Stimulated activated CD4-positive, alpha-beta T cell treated with anti-CD3 and anti-CD28 coated beads, Interleukin-2, amount 100 ng/mL, for 48 hours (primary cell): Measurements from ENCODE around the gene KRTAP5-9.
"Not testable (repeated sequence)": the region's sequence is repeated elsewhere in the genome, so short reads cannot be mapped to it uniquely, and the experiment has no call there.

Source experiments
- DNase-seq, 2 donors: peaks; one replicate each; pipeline ENCODE4 v3.0.0-alpha.2; 2020

The KRTAP5-9 gene, protein sequence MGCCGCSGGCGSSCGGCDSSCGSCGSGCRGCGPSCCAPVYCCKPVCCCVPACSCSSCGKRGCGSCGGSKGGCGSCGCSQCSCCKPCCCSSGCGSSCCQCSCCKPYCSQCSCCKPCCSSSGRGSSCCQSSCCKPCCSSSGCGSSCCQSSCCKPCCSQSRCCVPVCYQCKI

DNA sequence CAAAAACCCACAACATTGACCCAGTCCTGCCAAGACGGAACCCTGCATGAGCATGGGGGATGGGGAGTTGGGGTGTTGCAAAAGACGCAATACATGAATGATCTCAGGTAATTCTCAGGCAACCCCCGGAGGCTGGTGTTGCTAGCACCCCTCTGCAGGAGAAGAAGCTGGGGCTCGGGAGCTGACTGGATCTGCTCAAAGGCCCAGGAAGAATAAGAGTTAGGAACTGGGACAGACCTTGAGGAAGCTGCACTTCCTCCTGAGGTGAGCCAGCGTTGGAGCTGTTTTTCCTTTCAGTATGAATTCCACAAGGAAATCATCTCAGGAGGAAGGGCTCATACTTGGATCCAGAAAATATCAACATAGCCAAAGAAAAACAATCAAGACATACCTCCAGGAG lies at the start of gene KRTAP5-9:
Gene KRTAP5-9, plus strand, starts transcription at position 301 of the 400 bp plus-strand sequence. CDS start 238 bp downstream, outside the sequence.
- no peak for DNase-seq

DNA sequence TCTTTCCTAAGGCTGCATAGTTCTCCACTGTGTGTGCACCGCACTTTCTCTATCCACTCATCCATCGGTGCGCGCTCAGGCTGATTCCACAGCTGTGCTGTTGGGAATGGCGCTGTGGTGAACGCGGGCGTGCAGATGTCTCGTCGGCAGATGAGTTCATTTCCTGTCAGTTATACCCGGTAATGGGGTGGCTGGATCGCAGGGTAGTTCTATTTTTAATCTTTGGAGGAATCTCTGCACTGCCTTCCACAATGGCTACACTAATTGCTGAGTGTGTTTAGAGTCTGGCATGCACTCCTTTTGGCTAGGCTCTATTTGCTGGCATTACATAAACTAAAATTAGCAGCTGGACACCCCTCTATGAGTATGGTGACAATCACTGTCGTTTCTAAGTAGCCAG lies 49.1 kb upstream of the KRTAP5-9 start:
- no peak for DNase-seq

DNA sequence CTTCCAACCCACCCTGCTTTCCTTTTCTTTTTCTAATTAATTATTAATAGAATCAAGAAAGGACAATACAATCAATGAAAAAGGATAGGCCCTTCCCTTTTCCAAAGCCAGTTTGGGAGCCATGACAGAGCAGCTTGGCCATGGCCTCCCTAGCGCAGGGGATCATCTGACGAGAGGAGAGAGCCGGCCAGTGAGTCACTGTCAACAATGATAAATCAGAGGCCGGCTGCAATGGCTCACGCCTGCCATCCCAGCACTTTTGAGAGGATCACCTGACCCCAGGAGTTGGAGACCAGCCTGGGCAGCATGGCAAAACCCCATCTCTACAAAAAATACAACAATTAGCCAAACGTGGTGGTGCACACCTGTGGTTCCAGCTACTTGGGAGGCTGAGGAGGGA lies 48.7 kb upstream of the KRTAP5-9 start:
- no peak for DNase-seq

DNA sequence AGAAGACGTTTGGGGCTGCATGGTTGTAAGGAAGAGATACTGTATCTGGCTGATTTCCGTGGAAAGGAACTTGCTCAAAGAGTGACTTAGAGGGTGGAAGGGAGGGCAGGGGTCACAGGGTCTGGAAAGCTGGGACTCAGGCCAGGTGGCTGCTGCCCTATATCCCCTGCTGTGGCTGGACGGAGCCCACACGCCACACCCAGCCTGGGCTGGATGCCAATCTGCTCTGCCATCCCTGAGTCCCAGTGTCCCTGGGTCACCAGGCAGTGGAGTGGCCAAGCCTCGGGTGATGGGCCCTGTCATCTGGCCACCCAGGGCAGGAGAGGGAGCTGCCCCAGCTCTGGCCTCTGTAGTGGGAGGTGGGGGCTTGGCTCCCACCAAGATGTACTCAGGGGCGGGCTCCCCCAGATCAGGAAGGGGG lies 47.6 kb upstream of the KRTAP5-9 start:
- no peak for DNase-seq

DNA sequence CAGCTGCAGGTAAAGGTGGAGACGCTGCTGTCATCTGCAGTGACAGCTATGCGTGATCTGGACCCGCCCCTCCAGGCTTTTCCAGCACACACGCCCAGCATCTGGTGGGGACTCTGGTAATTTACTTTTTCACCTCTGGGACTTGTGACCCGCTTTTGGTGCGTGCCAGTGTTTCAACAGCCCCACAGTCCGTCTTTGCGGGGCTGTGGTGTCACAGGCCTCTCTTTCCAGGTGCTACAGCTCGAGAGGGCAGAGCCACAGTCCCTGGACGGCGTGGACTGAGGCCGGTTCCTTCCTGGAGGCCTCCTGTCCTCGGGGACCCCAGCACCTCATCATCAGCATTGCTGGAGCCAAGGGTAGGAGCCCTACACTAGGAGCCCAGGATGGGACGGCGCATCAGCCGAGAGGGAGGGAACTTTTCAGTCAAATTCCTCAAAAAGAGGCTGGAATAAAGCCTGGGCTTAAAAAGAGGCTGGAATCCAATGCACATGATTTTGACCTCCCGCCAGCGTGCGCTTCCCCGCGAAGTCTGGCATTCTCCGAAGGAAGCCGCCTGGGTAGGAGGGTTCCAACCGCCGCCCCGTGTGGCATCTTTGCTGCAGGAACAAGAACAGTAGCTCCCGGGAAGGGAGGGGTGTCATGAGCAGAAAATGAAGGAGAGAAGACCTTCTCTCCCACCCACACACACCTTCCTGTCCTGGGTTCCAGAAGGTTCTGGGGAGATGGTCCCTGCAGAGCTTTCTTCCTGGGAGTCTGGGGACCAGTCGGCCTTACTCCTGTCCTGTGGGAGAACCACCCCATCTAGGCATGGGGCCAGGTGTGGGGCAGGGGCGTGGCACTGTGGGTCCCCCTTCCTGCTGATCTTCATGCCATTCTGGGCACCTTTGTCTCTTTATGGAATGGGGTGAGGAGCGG lies 46.9 kb upstream of the KRTAP5-9 start:
- DNase-seq: no peak

DNA sequence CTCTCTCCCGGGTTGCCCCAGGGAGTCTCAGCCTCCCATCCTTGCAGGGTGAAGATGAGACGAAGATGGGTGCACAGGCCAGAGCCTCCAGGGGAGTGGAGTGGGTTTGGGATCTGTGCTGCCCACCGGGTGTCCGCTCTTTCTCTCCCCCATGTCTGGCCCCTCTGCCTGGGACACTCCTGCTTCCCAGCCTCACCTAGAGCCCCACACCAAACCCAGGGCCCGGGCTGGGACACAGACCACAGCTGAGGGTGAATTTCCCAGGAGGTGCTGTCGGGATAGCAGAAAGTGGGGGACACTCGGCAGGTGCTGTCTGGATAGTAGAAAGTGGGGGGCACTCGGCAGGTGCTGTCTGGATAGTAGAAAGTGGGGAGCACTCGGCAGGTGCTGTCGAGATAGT lies 46.2 kb upstream of the KRTAP5-9 start:
- DNase-seq: no peak

DNA sequence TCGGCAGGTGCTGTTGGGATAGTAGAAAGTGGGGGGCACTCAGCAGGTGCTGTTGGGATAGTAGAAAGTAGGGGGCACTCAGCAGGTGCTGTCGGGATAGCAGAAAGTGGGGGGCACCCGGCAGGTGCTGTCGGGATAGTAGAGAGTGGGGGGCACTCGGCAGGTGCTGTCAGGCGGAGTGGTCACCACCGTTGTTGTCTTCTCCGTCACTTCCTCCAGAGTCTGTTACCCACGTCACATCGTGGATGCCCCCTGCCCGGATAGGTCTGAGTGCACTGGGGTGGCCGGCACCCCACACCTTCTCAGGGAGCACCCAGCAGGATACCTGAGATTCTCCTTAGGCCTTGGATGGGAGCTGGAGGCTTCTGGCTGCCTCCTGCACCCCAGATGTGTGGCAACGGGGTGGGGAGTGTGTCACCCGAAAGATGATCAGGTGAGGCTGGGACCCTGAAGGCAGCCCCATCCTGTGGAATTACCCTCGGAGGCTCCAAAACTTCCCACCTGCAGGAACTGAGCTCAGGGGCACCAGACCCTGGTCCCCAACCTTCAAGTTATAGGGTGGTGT lies 45.3 kb upstream of the KRTAP5-9 start:
- no peak for DNase-seq

DNA sequence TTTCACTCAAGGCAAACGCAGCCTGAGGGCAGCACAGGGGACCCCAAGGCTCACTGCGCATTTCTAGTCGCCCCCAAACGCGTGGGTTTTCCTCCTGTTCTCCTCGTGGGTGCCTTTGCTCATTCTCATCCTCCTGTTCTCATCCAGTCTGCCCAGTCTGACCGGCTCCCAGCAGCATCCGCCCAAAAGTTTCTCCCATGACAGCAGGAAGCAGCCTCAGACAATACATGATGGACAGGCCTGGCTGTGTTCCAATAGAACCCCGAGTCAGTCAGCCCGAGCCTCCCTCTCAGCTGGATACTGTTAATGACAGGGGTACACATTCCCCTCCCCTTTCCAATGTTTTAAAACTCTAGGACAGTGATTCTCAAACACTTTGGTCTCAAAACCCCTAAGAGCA lies 43.7 kb upstream of the KRTAP5-9 start:
- DNase-seq: no peak

DNA sequence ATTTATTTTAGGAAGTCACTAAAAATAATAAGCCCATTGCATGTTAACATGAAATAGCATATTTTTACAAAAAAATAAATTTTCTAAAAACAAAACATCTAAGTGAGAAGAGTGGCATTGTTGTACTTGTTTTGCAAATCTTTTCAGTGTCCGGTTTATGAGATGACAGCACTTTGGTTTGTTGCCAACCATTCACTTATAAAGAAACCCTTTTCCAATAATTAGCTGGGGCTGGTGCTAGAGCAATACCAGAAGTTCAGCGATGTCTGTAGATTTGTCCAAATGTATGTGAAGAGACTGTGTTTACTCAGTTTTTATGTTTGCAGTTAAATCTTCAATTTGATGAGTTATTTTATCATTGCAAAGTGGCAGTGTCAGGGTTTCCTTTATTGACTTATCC lies 43.2 kb upstream of the KRTAP5-9 start:
- no peak for DNase-seq

DNA sequence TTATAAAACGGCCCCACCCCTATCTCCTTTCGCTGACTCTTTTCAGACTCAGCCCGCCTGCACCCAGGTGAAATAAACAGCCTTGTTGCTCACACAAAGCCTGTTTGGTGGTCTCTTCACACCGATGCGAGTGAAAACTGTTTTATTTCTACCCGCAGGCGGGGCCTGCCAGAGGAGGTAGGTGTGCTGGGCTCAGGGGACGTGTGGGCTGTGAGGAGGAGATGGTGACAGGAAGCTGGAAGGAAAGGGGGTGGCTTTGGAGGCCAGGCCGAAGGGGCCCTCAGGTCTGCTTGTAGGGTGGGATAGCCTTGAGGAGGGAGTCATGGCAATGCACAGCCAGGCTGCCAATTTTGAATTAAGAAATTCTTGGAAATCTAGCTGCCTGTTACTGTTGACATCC lies 42.4 kb upstream of the KRTAP5-9 start:
- DNase-seq: no peak

DNA sequence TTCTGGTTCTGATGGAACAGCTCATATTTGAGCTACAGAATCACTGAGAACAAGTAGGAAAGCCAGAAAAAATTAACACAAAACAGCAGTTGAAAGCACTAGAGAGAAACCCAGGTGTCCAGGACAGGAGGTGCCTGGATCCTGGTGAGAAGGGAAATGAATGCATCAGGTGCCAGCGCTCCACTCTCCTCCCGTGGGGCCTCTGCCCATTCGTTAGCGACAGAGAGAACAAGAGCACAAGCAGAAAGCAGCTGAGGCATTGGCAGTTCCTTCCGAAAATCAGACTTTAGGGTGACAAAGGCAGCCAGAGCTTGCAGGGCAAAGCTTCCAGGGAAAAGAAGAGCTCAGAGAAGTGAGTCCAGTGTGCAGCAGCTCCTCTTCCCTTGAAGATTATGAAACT lies 41.1 kb upstream of the KRTAP5-9 start:
- DNase-seq: no peak

DNA sequence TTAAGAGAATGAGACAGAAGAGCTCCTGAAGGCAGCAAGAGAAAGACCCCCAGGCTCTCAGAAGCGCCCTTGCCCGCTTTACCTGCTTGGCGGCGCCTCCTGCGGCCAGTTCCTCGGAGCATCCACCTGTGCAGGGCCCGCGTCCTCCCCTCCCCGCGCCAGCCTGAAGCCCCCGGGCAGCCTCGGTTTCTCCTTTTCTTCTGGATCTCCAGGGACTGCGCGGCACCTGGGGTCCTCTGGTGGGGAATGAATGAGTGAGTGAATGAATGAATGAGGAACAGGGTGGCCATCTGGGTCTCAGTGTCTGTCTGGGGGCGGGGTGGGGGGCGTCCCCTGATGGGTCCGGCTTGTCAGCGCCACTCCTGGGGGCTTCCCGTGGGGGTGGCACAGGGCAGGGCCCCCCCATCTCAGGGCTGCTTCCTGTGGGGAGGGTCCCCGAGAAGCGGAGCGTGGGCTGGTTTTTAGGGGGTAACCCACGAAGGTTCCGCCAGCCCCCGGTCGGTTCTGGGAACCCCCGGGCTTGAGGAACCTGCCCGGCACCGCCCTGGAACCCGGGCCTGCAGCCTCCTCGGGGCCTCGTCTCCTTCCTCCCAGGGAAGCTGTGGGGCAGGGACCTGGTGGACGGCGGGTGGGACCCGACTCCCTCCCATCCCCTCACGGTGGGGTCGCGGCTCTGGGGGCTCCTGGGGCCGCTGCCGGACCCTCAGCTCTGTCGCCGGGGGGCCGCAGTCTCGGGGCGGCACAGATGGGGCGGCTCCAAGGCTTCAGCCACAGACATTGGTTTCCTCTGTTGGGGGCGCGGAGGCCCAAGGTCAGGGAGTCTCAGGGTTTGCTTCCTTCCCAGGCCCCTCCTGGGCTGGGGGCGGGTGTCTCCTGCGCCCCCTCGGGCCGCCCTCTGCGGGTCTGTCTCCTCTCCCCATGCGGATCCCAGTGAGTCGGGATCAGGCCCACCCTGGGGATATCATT lies 29.4 kb upstream of the KRTAP5-9 start:
- no peak for DNase-seq

DNA sequence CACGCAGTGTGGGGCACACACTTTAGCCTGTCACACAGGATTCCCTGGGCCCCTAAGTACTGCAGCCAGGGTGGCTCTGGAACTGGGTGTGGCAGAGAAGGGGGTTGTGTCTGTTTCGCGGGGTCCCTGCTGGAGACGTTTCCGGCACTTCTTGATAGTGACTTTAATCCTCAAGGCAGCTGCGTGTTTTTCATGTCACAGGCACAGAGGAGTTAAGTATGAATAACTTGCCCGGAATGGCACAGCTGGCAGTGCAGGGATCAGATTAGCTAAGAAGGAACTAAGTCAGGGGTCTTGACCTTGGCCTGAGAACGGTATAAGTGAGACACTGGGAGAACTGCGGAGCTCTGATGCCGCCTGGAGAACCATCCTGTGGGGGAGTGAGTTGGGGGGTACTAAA lies 28.7 kb upstream of the KRTAP5-9 start:
- DNase-seq: no peak

DNA sequence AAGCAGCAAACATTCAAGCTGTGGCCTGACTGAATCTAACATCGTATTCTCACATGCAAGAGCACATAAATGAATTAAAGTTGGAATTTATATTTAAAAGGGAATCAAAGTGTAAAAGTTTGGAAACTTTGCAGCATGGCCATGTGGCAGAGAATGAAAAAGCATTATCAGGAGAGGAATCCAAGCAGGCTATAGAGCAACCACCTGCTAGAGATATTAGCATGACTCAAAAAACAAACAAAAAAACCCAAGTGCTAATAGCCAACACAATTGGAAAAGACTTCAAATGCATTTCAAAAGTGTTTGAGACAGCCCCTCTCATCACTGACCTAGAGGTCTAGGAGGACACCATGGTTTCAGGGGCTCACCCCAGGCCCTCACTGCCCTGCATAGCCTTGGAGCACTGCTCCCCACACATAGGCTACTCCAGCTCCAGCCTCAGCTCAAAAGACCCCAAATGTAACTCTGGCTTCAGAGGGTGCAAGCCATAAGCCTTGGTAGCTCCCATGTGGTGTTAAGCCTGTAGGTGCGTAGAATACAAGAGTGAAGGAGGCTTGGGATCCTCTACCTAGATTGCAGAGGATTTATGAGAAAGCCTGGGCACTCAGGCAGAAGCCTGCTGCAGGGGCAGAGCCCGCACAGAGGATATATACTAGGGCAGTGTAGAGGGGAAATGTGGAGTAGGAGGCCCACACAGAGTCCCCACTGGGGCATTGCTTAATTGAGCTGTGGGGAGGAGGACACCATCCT lies 22.9 kb upstream of the KRTAP5-9 start:
- no peak for DNase-seq

DNA sequence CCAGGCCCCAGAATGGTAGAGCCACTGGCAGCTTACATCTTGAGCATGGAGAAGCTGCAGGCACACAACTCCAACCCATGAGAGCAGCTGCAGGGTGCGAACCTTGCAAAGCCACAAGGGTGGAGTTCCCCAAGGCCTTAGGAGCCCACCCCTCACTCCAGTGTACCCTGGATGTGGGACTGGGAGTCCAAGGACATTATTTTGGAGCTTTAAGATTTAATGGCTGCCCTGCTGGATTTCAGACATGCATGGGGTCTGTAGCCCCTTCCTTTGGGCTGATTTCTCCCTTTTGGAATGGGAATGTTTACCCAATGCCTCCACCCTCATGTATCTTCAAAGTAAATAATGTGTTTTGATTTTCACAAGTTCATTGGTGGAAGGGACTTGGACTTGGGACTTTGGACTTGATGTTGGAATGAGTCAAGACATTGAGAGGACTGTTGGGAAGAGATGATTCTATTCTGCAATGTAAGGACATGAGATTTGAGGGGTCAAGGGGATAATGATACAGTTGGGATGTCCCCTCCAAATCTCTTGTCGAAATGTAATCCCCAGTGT lies 22.2 kb upstream of the KRTAP5-9 start:
- DNase-seq: no peak

DNA sequence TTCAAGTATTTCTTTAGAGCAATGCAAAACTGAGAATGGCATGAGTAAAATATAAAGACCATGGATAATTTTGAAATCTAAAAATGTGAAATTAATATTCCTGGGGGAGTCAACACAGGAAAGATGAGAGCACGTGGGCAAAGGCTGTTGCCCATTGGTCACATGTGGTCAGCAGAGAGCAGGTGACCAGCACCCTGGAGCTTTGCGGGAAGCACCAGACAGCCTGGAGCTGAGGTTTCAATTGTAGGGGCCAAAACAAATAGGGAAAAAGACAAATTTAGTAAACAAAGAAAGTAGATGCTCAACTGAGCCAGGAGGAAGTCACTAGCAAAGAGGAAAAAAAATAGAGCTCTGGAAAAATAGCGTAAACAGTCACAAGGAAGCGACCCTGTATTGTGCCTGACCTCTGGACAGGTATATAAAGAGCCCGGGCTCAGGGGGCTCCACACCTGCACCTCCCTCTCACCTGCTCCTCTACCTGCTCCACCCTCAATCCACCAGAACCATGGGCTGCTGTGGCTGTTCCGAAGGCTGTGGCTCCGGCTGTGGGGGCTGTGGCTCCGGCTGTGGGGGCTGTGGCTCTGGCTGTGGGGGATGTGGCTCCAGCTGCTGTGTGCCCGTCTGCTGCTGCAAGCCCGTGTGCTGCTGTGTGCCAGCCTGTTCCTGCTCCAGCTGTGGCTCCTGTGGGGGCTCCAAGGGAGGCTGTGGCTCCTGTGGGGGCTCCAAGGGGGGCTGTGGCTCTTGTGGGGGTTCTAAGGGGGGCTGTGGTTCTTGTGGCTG lies 21.2 kb upstream of the KRTAP5-9 start, which contains the start of gene KRTAP5-7:
Gene KRTAP5-7, plus strand, starts transcription at position 472 of the 780 bp plus-strand sequence. Its CDS starts 34 bp downstream, at position 506.
- not testable (repeated sequence) for DNase-seq

DNA sequence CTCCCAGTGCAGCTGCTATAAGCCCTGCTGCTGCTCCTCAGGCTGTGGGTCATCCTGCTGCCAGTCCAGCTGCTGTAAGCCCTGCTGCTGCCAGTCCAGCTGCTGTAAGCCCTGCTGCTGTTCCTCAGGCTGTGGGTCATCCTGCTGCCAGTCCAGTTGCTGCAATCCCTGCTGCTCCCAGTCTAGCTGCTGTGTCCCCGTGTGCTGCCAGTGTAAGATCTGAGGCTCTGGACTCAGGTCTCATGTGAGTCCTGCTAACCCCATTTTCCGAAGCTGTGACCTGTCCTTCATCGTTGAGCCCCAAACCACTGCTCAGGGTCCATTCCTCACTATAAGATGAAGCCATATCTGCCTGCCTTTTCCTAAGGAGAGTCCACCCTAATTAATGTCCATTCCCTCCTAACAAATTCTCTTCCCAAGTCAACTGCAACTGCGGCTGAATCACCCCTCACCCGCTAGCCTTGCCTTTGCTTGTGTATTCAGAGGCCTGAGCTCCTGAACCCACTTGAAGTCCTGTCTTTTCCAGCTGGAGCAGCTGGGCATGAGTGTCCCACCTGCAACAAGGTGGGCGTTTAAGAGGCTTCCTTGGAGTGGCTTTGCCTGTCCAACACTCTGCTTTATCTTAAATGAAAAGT lies 20.5 kb upstream of the KRTAP5-9 start:
- DNase-seq: no peak

DNA sequence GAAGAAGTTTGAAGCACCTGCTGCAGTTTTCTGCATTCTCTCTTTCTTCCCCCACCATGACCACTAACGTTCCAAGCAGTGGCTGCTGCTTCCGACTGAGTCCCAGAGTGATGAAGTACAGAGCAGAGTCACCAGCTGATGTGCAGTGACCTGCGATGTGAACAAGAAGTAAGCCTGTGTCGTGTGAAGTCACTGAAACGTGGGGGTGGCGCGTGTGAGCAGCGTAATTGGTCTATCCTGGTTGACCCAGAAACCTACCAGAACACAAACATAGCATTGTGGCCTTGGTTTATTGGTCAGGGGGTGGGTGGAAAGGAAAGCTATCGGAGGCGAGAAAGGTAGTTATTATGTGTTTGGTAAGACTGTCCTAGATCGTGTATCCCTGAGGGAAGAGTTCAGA lies 17.6 kb upstream of the KRTAP5-9 start:
- no peak for DNase-seq

DNA sequence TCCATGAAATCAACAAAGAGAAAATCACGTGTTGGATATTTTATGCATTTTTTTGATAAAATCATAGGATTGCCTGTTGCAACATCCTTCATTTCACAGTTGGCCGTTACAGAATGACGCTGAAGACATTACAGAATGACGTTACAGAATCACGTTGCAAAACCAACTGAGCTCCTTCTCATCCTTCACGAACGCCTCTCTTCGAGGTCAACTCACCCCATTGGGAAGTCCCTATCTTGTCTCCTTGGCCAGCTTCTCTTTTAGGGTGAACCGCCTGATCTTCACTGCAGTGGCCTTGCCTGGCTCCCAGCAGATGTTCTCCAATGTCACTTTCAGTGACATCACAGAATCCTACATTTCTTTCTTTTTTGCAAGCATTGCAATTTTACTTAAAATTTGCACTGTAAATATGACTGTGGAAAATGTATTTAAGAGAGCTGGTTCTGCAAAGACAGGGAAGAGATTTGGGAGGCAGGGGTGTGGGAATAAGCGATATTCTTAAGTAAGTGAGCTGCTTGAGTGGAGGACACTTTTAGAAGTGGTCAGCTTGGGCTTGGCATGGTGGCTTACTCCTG lies 16.1 kb upstream of the KRTAP5-9 start:
- no peak for DNase-seq
